SH-SY5Y (cell line): ENCODE data around the gene KANTR.

Experiments used
- GATA2 ChIP-seq: IDR thresholded peaks from 2 replicates; pipeline ENCODE4 v1.6.1; 2011; ENCODE audit warnings: mild to moderate bottlenecking, low read depth, low read length
- GATA3 ChIP-seq: IDR thresholded peaks from 2 replicates; pipeline ENCODE4 v1.6.1; 2011; ENCODE audit warnings: low read depth, mild to moderate bottlenecking, low read length, moderate library complexity

DNA sequence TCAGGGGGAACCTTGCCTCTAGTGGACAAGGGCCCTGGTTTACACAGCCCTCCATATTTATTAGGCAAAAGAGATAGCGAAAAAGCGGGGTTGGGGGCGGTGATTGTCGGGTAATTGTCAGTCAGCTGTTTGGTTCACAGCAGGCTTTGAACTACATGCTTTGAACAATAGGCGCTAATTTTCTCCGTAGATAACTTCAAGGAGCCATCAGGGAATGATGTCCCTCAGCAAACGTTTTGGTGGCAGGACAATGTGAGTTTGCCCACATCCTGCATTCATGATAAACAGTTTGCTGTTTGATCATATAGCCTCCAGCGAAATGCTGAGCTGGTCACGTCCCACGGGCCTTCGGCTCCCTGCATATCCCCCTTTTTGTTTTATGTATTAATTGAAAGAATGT is 65.2 kb downstream of the KANTR start:
- no peak for TF ChIP-seq GATA2
- TF ChIP-seq GATA3: no peak
